Measurements from ENCODE around the gene DIAPH2.

DIAPH2 gene

GRCh38 chrX:96763608-96764007 lies 79.0 kb downstream of the DIAPH2 start:
- H3K4me3 ChIP-seq (ENCODE audit: low read depth in 1 of 2, low read length in 2 of 2) = no peak overlapping the region
- H3K9ac ChIP-seq (ENCODE audit: low read length) = no peak overlapping the region
- no peaks in the 10 kb centered on the region for H3K27me3 ChIP-seq (ENCODE audit: control insufficient read depth in 1 of 2, insufficient read depth in 2 of 2, low read length in 2 of 2)
- H3K36me3 ChIP-seq (ENCODE audit: insufficient read depth, low read length) = no peaks in the 10 kb centered on the region
- no peaks in the 10 kb centered on the region for H3K9me3 ChIP-seq (ENCODE audit: low read length)
- H3K27ac ChIP-seq (ENCODE audit: low read depth, low read length) = no peak overlapping the region
- H3K4me1 ChIP-seq (ENCODE audit: insufficient read depth, low read length) = no peaks in the 10 kb centered on the region

DNA sequence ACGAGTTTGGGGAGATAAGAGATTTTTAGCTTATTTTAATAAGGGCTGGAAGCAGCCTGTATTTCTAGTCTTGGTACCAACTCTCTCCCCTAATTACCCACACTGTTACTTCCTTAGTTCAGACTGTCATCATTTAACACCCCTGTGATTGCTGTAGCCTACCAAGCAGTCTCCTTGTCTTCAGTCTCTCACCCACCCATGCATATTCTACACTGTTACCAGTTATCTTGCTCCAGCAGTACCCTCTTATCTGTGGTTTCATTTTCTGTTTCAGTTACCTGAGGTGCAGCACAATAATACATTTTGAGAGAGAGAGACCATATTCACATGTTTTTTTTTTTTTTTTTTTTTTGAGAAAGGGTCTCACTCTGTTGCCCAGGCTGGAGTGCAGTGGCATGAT lies 80.2 kb downstream of the DIAPH2 start:
- Histone ChIP-seq H3K4me3 (ENCODE audit: low read depth in 1 of 2, low read length in 2 of 2) (no peak overlapping the region), H3K9ac (ENCODE audit: low read length) (no peak overlapping the region), H3K27me3 (ENCODE audit: control insufficient read depth in 1 of 2, insufficient read depth in 2 of 2, low read length in 2 of 2) (no peaks in the 10 kb centered on the region), H3K9me3 (ENCODE audit: low read length) (no peaks in the 10 kb centered on the region), H3K27ac (ENCODE audit: low read depth, low read length) (no peak overlapping the region), H3K36me3 (ENCODE audit: insufficient read depth, low read length) (no peaks in the 10 kb centered on the region), H3K4me1 (ENCODE audit: insufficient read depth, low read length) (no peaks in the 10 kb centered on the region)

DNA sequence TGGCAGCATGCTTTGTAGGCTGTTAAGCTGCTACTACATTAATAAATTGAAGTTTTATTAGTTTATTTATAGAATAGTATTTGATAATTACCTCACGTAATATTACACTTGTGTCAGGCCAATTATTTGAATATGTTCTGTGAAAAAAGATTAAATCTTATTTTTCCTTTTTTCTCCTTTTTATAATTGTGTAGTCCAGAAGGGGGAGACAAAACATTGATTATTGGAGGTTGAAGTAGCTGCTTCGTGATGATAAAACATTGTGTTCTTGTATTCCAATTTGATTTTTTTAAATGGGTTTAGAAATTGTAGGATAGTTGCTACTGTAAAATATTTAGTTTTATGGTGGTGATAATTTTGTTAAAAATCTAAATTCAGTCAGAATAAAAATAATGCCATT lies 85.7 kb downstream of the DIAPH2 start:
- H3K9me3 ChIP-seq (ENCODE audit: low read length) = no peaks in the 10 kb centered on the region
- H3K4me1 ChIP-seq (ENCODE audit: insufficient read depth, low read length) = no peaks in the 10 kb centered on the region
- H3K27ac ChIP-seq (ENCODE audit: low read depth, low read length) = no peak overlapping the region
- H3K27me3 ChIP-seq (ENCODE audit: control insufficient read depth in 1 of 2, insufficient read depth in 2 of 2, low read length in 2 of 2) = no peaks in the 10 kb centered on the region
- H3K4me3 ChIP-seq (ENCODE audit: low read depth in 1 of 2, low read length in 2 of 2) = no peak overlapping the region
- H3K9ac ChIP-seq (ENCODE audit: low read length) = no peak overlapping the region
- no peaks in the 10 kb centered on the region for H3K36me3 ChIP-seq (ENCODE audit: insufficient read depth, low read length)

DNA sequence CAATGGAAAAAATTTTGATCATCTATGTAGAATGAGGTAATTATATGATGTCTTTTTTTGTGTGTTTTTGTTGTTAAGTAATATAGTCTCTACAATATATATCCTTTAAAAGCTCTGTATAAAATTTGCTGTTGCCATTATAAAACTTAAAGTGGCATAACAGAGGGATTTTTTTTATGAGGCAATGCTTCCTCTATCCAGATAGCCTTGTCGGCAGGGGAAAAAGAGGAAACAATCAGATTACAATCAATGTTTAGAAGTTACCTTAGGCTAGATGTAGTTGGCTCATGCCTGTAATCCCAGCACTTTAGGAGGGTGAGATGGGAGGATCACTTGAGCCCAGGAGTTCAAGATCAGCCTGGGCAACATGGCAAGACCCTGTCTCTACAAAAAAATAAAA lies 86.8 kb downstream of the DIAPH2 start:
- H3K27me3 ChIP-seq (ENCODE audit: control insufficient read depth in 1 of 2, insufficient read depth in 2 of 2, low read length in 2 of 2) = no peaks in the 10 kb centered on the region
- H3K9ac ChIP-seq (ENCODE audit: low read length) = no peak overlapping the region

GRCh38 chrX:96774116-96774515 lies 89.5 kb downstream of the DIAPH2 start:
- Histone ChIP-seq H3K4me1 (ENCODE audit: insufficient read depth, low read length) (no peaks in the 10 kb centered on the region), H3K4me3 (ENCODE audit: low read depth in 1 of 2, low read length in 2 of 2) (no peak overlapping the region), H3K27ac (ENCODE audit: low read depth, low read length) (no peak overlapping the region), H3K36me3 (ENCODE audit: insufficient read depth, low read length) (no peaks in the 10 kb centered on the region), H3K9ac (ENCODE audit: low read length) (no peak overlapping the region), H3K27me3 (ENCODE audit: control insufficient read depth in 1 of 2, insufficient read depth in 2 of 2, low read length in 2 of 2) (peaks cover 0 to 3% of the 10 kb centered on the region in 2 donors), H3K9me3 (ENCODE audit: low read length) (no peaks in the 10 kb centered on the region)

More for the DNA sequence above, 86.8 kb downstream of the DIAPH2 start:
- no peaks in the 10 kb centered on the region for H3K4me1 ChIP-seq (ENCODE audit: insufficient read depth, low read length)
- no peak overlapping the region for H3K27ac ChIP-seq (ENCODE audit: low read depth, low read length)
- H3K9me3 ChIP-seq (ENCODE audit: low read length) = no peaks in the 10 kb centered on the region
- no peaks in the 10 kb centered on the region for H3K36me3 ChIP-seq (ENCODE audit: insufficient read depth, low read length)
- no peak overlapping the region for H3K4me3 ChIP-seq (ENCODE audit: low read depth in 1 of 2, low read length in 2 of 2)

DNA sequence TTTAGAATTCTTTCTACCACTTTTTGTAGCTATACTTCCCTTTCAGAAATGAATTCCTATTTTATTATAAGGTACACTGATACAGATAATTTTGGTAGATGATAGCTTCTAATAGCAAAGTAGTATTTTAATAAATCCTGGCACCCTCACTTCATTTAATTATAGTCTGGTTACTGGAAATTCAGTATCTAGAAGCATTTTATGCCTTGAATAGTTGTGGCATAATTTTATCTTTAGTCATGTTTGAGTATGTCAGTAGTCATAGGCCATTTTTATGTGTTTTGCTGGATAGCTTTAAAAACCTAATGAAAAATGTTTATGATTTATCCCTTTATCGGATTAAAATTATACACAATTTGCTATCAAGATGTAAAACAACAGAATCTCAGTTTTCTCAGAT lies 92.3 kb downstream of the DIAPH2 start:
- H3K4me3 ChIP-seq (ENCODE audit: low read depth in 1 of 2, low read length in 2 of 2) = no peak overlapping the region
- H3K36me3 ChIP-seq (ENCODE audit: insufficient read depth, low read length) = no peaks in the 10 kb centered on the region
- H3K27me3 ChIP-seq (ENCODE audit: control insufficient read depth in 1 of 2, insufficient read depth in 2 of 2, low read length in 2 of 2) = peaks cover 0 to 3% of the 10 kb centered on the region in 2 donors
- no peak overlapping the region for H3K9ac ChIP-seq (ENCODE audit: low read length)
- no peaks in the 10 kb centered on the region for H3K9me3 ChIP-seq (ENCODE audit: low read length)
- no peaks in the 10 kb centered on the region for H3K4me1 ChIP-seq (ENCODE audit: insufficient read depth, low read length)
- no peak overlapping the region for H3K27ac ChIP-seq (ENCODE audit: low read depth, low read length)

DNA sequence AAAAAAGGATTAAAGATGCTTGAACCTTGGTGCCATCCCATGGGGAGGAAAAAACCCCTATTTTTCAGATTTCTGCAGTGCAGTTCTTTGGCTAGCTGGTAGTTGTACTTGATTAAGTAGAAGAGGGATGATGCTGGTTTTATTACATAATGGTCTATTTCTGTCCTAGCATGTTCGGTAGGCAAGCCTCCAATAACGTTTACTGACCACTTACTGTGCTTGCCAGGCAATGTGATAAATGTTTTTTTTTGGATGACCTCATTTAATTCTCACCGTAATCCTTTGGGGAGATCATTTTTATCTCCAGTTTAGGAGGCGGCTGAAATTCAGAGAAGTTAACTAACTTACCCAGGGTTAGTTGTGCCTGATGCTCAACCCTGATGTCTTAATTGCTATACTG lies 106.9 kb downstream of the DIAPH2 start:
- Histone ChIP-seq H3K4me3 (ENCODE audit: low read depth in 1 of 2, low read length in 2 of 2) (no peak overlapping the region), H3K4me1 (ENCODE audit: insufficient read depth, low read length) (no peaks in the 10 kb centered on the region), H3K36me3 (ENCODE audit: insufficient read depth, low read length) (no peaks in the 10 kb centered on the region), H3K27me3 (ENCODE audit: control insufficient read depth in 1 of 2, insufficient read depth in 2 of 2, low read length in 2 of 2) (no peaks in the 10 kb centered on the region), H3K9me3 (ENCODE audit: low read length) (no peaks in the 10 kb centered on the region), H3K27ac (ENCODE audit: low read depth, low read length) (no peak overlapping the region), H3K9ac (ENCODE audit: low read length) (no peak overlapping the region)

GRCh38 chrX:96792047-96792446 lies 107.4 kb downstream of the DIAPH2 start:
- H3K4me1 ChIP-seq (ENCODE audit: insufficient read depth, low read length) = no peaks in the 10 kb centered on the region
- no peak overlapping the region for H3K9ac ChIP-seq (ENCODE audit: low read length)
- H3K36me3 ChIP-seq (ENCODE audit: insufficient read depth, low read length) = no peaks in the 10 kb centered on the region
- no peak overlapping the region for H3K27ac ChIP-seq (ENCODE audit: low read depth, low read length)
- H3K9me3 ChIP-seq (ENCODE audit: low read length) = no peaks in the 10 kb centered on the region
- no peaks in the 10 kb centered on the region for H3K27me3 ChIP-seq (ENCODE audit: control insufficient read depth in 1 of 2, insufficient read depth in 2 of 2, low read length in 2 of 2)
- H3K4me3 ChIP-seq (ENCODE audit: low read depth in 1 of 2, low read length in 2 of 2) = no peak overlapping the region

DNA sequence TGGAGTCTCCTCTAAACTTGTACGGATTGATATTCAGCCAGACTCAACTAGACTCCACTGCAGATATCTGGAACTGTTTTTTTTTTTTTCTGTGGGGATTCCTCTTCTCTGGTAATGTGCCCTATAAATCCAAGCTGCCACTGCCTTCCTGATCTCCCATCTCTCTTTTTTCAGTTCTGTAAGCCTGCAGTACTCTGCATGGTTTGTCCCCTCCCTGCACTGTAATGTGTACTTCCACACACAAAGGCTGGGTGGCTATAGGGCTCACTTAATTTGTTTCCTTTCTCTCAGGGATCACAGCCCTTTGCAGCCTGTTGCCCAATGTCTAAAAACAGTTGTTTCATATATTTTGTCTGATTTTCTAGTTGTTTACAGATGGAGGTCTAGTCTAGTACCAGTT lies 114.3 kb downstream of the DIAPH2 start:
- H3K27me3 ChIP-seq (ENCODE audit: control insufficient read depth in 1 of 2, insufficient read depth in 2 of 2, low read length in 2 of 2) = no peaks in the 10 kb centered on the region
- H3K4me1 ChIP-seq (ENCODE audit: insufficient read depth, low read length) = no peaks in the 10 kb centered on the region
- H3K36me3 ChIP-seq (ENCODE audit: insufficient read depth, low read length) = no peaks in the 10 kb centered on the region
- no peak overlapping the region for H3K4me3 ChIP-seq (ENCODE audit: low read depth in 1 of 2, low read length in 2 of 2)
- H3K9me3 ChIP-seq (ENCODE audit: low read length) = no peaks in the 10 kb centered on the region
- no peak overlapping the region for H3K9ac ChIP-seq (ENCODE audit: low read length)
- H3K27ac ChIP-seq (ENCODE audit: low read depth, low read length) = no peak overlapping the region

DNA sequence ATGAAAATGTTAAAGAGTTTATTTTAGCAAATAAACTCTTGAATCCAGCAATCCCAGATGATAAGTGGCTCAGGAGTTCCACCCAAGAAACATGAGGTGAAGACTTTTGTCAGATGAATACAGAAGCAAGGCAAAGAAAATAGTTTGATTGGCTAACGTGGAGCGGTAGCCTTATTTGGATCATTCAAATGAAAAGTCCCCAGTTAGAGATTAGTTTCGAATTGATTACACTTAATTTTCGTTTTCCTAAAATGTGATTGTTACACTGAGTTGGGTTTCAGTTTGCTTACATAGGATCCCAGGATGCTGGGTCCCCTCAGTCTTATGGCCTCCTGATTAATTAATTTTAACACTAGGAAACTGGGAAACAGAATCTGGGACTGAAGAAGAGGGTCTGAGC lies 122.7 kb downstream of the DIAPH2 start:
- H3K9me3 ChIP-seq (ENCODE audit: low read length) = no peaks in the 10 kb centered on the region
- no peaks in the 10 kb centered on the region for H3K27me3 ChIP-seq (ENCODE audit: control insufficient read depth in 1 of 2, insufficient read depth in 2 of 2, low read length in 2 of 2)
- H3K27ac ChIP-seq (ENCODE audit: low read depth, low read length) = no peak overlapping the region
- H3K9ac ChIP-seq (ENCODE audit: low read length) = no peak overlapping the region
- H3K4me1 ChIP-seq (ENCODE audit: insufficient read depth, low read length) = no peaks in the 10 kb centered on the region
- H3K4me3 ChIP-seq (ENCODE audit: low read depth in 1 of 2, low read length in 2 of 2) = no peak overlapping the region
- H3K36me3 ChIP-seq (ENCODE audit: insufficient read depth, low read length) = no peaks in the 10 kb centered on the region

GRCh38 chrX:96820935-96821334 lies 136.3 kb downstream of the DIAPH2 start:
- peaks cover 0 to 4% of the 10 kb centered on the region in 2 donors for H3K27me3 ChIP-seq (ENCODE audit: control insufficient read depth in 1 of 2, insufficient read depth in 2 of 2, low read length in 2 of 2)
- H3K36me3 ChIP-seq (ENCODE audit: insufficient read depth, low read length) = no peaks in the 10 kb centered on the region
- no peaks in the 10 kb centered on the region for H3K9me3 ChIP-seq (ENCODE audit: low read length)
- H3K4me1 ChIP-seq (ENCODE audit: insufficient read depth, low read length) = no peaks in the 10 kb centered on the region
- H3K27ac ChIP-seq (ENCODE audit: low read depth, low read length) = no peak overlapping the region
- no peak overlapping the region for H3K9ac ChIP-seq (ENCODE audit: low read length)
- no peak overlapping the region for H3K4me3 ChIP-seq (ENCODE audit: low read depth in 1 of 2, low read length in 2 of 2)

DNA sequence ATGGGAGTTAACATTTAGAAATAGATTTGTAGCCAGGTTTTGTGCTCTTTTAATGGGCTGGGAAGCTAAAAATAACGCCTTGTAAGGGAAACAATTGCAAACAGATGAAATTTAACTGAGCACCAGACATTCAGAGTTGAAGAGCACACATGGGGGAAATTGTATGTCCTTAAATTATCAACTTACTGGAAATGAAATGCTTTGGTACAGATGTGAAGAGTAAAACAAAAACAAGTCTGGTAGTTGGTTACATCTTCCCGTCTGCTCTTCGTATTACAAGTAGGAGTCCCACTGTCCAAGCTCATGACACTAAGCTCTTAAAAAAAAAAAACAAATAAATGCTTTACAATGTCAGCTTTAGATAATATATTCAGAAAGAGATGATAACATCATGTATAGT lies 139.5 kb downstream of the DIAPH2 start:
- no peaks in the 10 kb centered on the region for H3K4me1 ChIP-seq (ENCODE audit: insufficient read depth, low read length)
- H3K36me3 ChIP-seq (ENCODE audit: insufficient read depth, low read length) = no peaks in the 10 kb centered on the region
- peaks cover 0 to 4% of the 10 kb centered on the region in 2 donors for H3K27me3 ChIP-seq (ENCODE audit: control insufficient read depth in 1 of 2, insufficient read depth in 2 of 2, low read length in 2 of 2)
- H3K4me3 ChIP-seq (ENCODE audit: low read depth in 1 of 2, low read length in 2 of 2) = no peak overlapping the region
- H3K27ac ChIP-seq (ENCODE audit: low read depth, low read length) = no peak overlapping the region
- H3K9me3 ChIP-seq (ENCODE audit: low read length) = no peaks in the 10 kb centered on the region
- no peak overlapping the region for H3K9ac ChIP-seq (ENCODE audit: low read length)
